AG10803 (cell line): ENCODE measurements around the gene CD300H.
A peak's percentile ranks its signal among the peaks of the same experiment; 100 is the strongest.
"Not testable (repeated sequence)": the region's sequence is repeated elsewhere in the genome, so short reads cannot be mapped to it uniquely, and the experiment has no call there.

Experiments used
- DNase-seq: peaks from one replicate; pipeline ENCODE4 v3.0.0; 2010; ENCODE audit warnings: low read depth
- H3K4me3 ChIP-seq: 2 replicates; pipeline ENCODE4 v1.5.1; 2011; ENCODE audit warnings: mild to moderate bottlenecking, low read length, control low read depth
- CTCF ChIP-seq: conservative IDR thresholded peaks from 2 replicates; pipeline ENCODE4 v1.5.1; 2011; ENCODE audit warnings: mild to moderate bottlenecking, low read length, control low read depth, inconsistent platforms

CD300H gene

GRCh38 chr17:74563358-74563757, 4.0 kb downstream of the CD300H start:
- TF ChIP-seq CTCF: no peak
- DNase-seq: no peak
- no peak overlapping the region for H3K4me3 ChIP-seq

- DNase-seq: no peak
- H3K4me3 ChIP-seq: no peak overlapping the region
- TF ChIP-seq CTCF: no peak
Measured at GRCh38 chr17:74561586-74561985, 5.7 kb downstream of the CD300H start.

- no peak for DNase-seq
- TF ChIP-seq CTCF: no peak
- H3K4me3 ChIP-seq: no peak overlapping the region
Measured at GRCh38 chr17:74558882-74559519, 8.3 kb downstream of the CD300H start.

GRCh38 chr17:74558402-74558801, 8.9 kb downstream of the CD300H start:
- DNase-seq: peak; percentile 3
- H3K4me3 ChIP-seq: not testable (repeated sequence)

GRCh38 chr17:74555427-74555940, 11.8 kb downstream of the CD300H start:
- TF ChIP-seq CTCF: no peak
- H3K4me3 ChIP-seq: no peak overlapping the region
- no peak for DNase-seq

- H3K4me3 ChIP-seq: no peak overlapping the region
- no peak for DNase-seq
- no peak for TF ChIP-seq CTCF
Measured at GRCh38 chr17:74554909-74555308, 12.4 kb downstream of the CD300H start.

- DNase-seq: peak; percentile 3
- no peak overlapping the region for H3K4me3 ChIP-seq
- no peak for TF ChIP-seq CTCF
Measured at GRCh38 chr17:74552037-74552436, 15.3 kb downstream of the CD300H start.
